ENCODE measurements around the gene ARHGEF38. TPM values are rescaled to one million over a fixed set of nuclear protein-coding genes. Genes with fewer than 3 reads are reported as not detected.

ARHGEF38 gene
- total and polyA plus RNA-seq, 12 donors: 0.28 TPM; not detected in 11

GRCh38 chr4:105620640-105621323 is 68.4 kb downstream of the ARHGEF38 start:
- Histone ChIP-seq H3K27me3 (no peaks in the 10 kb centered on the region), H3K9me3 (peaks cover 0 to 5% (median 0%) of the 10 kb centered on the region in 11 donors), H3K4me3 (no peak overlapping the region), H3K27ac (peak overlapping the region in 1 of 10 donors; percentile 60), H3K36me3 (no peaks in the 10 kb centered on the region), H3K4me1 (peaks cover 0 to 21% (median 13%) of the 10 kb centered on the region in 9 donors)
- WGBS, 2 donors: 22 to 31% methylated on average over 1 of the region's 1 CpG
- intact Hi-C loops (cut with DNase I): no loop called here
- no peak for TF ChIP-seq CTCF (IDR thresholded peaks at IDR 0.05)
- ATAC-seq (peak in 1 of 8 donors; percentile 57), DNase-seq (no peak)

- peaks cover 0 to 5% (median 0%) of the 10 kb centered on the region in 11 donors for H3K9me3 ChIP-seq
- intact Hi-C loops (cut with DNase I): no loop called here
- H3K4me3 ChIP-seq: no peak overlapping the region
- peaks cover 0 to 21% (median 13%) of the 10 kb centered on the region in 9 donors for H3K4me1 ChIP-seq
- TF ChIP-seq CTCF (IDR thresholded peaks at IDR 0.05): no peak
- DNase-seq (no peak), ATAC-seq (peak in 4 of 8 donors; percentile 41 to 85 (median 69))
- no peaks in the 10 kb centered on the region for H3K27me3 ChIP-seq
- H3K36me3 ChIP-seq: no peaks in the 10 kb centered on the region
- no peak overlapping the region for H3K27ac ChIP-seq
- 84 to 87% methylated on average over 4 of the region's 4 CpGs for WGBS, 2 donors
These were observed 69.8 kb downstream of the ARHGEF38 start for GRCh38 chr4:105622269-105622668.

- peaks cover 0 to 21% (median 13%) of the 10 kb centered on the region in 9 donors for H3K4me1 ChIP-seq
- H3K27me3 ChIP-seq: peaks cover 0 to 2% (median 0%) of the 10 kb centered on the region in 7 donors
- H3K4me3 ChIP-seq: no peak overlapping the region
- H3K9me3 ChIP-seq: peaks cover 0 to 5% (median 0%) of the 10 kb centered on the region in 11 donors
- H3K27ac ChIP-seq: peak overlapping the region in 1 of 10 donors; percentile 11
- 53 to 61% methylated on average over 4 of the region's 4 CpGs for WGBS, 2 donors
- no peak for TF ChIP-seq CTCF (IDR thresholded peaks at IDR 0.05)
- H3K36me3 ChIP-seq: no peaks in the 10 kb centered on the region
- intact Hi-C loops (cut with DNase I): no loop called here
- DNase-seq (no peak), ATAC-seq (peak in 4 of 8 donors; percentile 30 to 80 (median 45))
These were observed 70.7 kb downstream of the ARHGEF38 start for GRCh38 chr4:105623099-105623498.

GRCh38 chr4:105624530-105624929 is 72.1 kb downstream of the ARHGEF38 start:
- H3K27ac ChIP-seq: peak overlapping the region in 7 of 10 donors; percentile 11 to 70 (median 29)
- intact Hi-C loops (cut with DNase I): no loop called here
- TF ChIP-seq CTCF (IDR thresholded peaks at IDR 0.05): no peak
- H3K27me3 ChIP-seq: peaks cover 0 to 3% (median 0%) of the 10 kb centered on the region in 7 donors
- peaks cover 0 to 5% (median 0%) of the 10 kb centered on the region in 11 donors for H3K9me3 ChIP-seq
- DNase-seq: peak in 1 of 2 donors; percentile 11
- peaks cover 0 to 20% (median 8%) of the 10 kb centered on the region in 9 donors for H3K4me1 ChIP-seq
- no peak overlapping the region for H3K4me3 ChIP-seq
- ATAC-seq: peak in 7 of 8 donors; percentile 17 to 78 (median 46)
- 38 to 39% methylated on average over 4 of the region's 4 CpGs for WGBS, 2 donors
- H3K36me3 ChIP-seq: no peaks in the 10 kb centered on the region
